Inflammatory macrophage (primary cell): ENCODE data around the gene OSBPL6.

Experiments used
- DNase-seq, 2 donors: peaks; one replicate each; pipeline ENCODE4 v3.0.0-alpha.2; 2020 to 2022

The OSBPL6 gene

GRCh38 chr2:178452334-178452733 lies 258.0 kb downstream of the OSBPL6 start:
- no peak for DNase-seq
